UCSD-AML1 (cell line): ENCODE results near the gene C17orf113.

Experiments used
- DNase-seq: peaks from one replicate; lab custom pipeline; 2025; ENCODE audit not compliant: unreplicated experiment; lab: John Stamatoyannopoulos, UW

C17orf113 gene

DNA sequence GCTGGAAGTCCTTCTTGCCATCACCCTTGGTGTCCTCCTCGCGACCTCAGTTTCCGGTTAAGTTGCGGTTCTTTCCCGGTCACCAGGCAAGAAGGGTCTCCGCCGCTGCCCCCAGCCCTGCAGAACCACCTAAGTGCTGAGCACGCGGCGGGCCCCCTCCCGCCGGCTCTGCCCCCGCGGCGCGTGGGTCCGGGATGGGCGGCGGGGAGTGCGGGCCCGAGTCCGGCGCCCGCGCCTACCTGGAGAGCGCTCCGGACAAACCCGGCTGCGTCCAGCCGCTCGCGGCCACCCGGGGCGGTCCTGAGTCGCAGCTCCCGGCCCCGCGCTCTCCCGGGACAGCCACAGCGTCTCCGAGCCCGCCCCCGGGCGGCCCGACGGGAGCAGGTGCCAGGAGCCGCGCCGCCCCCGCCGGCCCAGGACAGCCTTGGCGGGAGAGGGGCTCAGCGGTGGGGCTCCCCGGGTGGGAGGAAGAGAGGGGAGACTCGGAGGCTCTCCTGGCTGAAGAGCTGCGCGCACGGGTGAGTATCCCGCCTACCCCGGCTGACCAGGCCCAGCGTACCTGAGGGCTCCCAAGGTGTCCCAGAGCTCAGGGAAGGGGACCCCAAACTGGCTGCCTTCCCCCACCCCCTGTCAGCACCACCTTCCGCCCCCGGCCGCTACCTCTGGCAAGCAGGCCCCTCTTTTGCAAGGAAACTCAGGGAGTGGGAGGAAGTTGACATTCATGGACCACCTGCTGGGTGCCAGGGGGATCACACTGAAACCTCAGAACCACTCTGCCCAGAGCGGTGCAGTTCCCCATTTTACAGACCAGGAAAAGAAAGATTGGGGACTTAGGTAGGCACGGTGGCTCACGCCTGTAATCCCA is 22.2 kb upstream of the C17orf113 start:
- DNase-seq: no peak

DNA sequence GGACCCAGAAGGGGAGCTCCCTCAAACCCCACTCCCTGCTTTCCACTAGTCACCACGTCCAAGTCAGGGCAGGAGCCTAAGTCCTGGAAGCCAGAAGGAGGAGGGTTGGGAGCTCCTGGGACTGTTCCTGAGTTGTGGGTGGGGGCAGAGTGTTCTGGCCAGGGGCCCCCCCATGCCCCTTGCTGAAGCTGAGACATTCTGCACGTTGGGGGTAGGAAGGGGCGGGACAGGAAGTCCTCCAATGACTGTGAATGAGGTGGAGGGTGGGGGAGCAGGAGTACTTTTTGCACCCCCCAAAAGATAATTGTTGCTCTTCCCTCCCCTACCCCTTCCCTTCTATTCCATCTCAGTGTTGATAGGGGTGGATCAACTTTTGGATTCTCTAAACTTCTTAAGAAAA is 21.4 kb upstream of the C17orf113 start:
- DNase-seq: no peak

DNA sequence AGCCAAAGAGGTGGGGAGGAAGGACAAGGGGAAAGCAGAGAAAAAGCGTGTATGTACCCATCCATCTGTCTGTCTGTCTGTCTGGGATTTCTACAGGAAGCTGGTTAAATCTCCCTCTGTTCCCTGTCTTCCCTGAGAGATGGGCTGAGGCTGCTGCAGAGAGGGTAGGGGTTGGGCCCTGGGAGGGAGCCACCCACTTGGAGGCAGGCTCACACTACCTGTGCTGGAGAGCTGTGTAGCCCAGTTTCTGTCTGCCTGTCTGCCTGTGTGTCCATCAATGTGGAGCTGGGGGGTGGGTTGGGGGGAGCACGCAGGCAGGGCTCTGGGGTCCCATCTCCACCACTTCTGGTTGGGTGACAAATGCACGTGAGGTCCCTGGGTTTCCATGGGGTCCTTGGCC is 18.6 kb upstream of the C17orf113 start:
- no peak for DNase-seq

- peak; percentile 69 for DNase-seq
Observed at GRCh38 chr17:42067371-42068091, 17.1 kb upstream of the C17orf113 start.

DNA sequence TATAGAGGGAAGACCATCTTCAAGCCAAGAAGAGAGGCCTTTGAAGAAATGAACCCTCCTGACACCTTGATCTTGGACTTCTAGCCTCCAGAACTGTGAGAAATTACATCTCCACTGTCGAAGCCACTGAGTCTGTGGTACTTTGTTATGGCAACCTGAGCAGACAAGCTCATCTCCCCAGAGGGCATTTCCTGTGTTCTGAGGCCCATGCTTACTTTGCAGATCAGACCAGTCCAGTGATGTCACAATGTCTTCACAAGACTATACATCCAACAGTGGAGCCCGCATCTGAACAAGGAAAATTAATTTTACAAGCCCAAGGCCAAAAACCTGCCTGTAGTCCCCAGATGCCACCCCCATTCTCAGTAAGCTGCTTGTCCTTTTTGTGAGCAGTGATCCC is 14.8 kb upstream of the C17orf113 start:
- no peak for DNase-seq

GRCh38 chr17:42062681-42063080 is 12.3 kb upstream of the C17orf113 start:
- DNase-seq: no peak

DNA sequence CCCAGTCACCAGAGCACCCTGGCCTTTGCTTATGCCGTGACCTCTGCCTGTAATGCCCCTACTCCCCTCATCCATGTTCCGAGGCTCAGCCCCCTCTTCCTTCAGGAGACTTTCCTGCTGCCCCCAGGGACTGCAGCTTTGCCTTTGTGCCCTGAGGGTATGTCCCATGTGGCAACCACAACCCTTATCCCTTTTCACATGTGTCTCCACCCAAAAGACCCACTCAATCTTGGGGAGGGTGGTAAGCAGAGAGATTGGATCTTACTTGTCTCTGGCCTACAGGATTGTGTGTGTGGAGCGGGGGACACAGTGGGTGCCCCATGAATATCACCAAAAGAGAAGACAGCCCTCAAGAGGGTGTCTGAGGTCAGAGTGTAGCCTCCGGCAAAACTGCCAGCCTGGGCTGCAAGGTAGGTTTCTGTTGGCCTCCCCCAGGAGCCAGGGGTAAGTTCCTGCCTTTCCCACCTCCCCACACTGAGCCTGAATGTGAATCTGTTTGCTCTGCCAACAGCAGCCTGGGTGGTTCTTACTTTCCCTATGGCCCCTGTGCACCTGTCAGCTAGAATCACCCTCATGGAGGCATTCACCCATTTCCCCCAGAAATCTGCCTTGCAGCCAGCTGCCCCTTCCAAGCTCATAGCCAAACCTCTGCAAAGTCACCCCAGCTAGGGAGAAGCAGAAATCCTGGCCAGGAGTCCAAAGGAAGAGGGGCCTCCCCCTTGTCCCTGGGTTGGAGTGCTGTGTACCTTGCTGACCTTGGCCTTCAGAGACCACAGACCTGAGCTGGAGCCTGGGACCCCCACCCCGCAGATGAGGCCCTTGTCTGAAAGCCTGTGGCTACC is 11.5 kb upstream of the C17orf113 start:
- no peak for DNase-seq

DNA sequence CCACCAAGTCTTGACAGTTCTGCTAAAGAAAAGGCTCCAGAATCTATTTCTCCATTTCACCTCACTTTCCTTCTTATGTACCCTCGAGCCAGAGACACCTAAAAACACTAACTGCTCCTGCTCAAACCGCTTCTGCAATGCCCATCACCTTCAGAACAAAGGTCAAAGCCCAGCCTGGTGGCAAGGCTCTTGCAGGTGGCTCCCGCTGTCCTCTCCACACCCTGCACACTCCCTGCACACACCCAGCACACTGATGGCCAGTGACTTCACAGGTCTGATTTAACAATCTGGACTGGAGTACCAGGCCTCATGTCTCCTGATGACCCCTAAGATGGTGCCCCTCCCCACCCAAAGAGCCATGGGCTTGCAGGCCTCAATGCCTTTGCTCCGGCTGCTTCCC is 9.8 kb upstream of the C17orf113 start:
- DNase-seq: no peak

DNA sequence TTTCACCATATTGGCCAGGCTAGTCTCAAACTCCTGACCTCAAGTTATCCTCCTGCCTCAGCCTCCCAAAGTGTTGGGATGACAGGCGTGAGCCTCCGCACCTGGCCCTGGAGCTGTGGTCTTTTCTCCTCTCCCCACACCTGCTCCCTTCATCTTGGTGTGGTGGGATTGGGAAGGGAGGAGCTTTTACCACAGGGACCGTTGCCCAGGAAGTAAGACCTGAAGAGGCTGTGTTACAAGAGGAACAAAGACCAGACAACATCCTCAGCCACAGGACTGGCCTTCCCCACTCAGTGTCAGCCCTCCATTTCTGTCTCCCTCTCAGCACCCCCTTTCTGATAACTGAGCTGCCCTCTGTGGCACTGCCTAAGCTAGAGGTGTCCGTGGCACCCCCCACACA is 9.4 kb upstream of the C17orf113 start:
- no peak for DNase-seq

DNA sequence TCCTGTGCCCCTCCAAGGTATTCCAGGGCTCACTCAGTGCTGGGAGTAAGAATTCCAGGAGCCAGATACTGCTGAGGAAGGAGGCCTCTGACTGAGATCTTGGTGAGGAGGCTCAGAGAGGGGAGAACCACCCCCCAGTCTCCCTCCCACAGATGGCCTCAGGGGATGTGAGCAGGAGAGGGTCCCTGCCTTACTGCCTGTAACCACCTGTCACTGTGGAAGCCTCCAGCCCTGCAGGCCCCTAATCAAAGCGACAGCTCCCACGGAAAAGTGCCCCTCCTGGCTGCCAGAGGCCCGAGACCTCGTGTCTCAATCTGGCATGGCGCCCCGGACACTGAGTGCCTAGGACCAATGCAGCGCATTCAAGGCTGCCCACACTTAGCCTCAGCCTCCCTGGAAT is 7.7 kb upstream of the C17orf113 start:
- no peak for DNase-seq

DNA sequence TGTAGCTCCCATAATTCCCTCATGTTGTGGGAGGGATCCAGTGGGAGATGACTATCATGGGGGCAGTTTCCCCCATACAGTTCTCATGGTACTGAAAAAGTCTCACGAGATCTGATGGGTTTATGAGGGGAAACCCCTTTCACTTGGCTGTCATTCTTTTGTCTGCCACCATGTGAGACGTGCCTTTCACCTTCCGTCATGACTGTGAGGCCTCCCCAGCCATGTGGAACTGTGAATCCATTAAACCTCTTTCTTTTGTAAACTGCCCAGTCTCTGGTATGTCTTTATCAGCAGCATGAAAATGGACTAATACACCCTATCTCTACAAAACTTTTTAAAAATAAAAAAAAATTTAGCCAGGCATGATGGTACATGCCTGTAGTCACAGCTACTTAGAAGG is 6.2 kb upstream of the C17orf113 start:
- DNase-seq: no peak

- no peak for DNase-seq
Observed at GRCh38 chr17:42055496-42055895, 5.1 kb upstream of the C17orf113 start.

DNA sequence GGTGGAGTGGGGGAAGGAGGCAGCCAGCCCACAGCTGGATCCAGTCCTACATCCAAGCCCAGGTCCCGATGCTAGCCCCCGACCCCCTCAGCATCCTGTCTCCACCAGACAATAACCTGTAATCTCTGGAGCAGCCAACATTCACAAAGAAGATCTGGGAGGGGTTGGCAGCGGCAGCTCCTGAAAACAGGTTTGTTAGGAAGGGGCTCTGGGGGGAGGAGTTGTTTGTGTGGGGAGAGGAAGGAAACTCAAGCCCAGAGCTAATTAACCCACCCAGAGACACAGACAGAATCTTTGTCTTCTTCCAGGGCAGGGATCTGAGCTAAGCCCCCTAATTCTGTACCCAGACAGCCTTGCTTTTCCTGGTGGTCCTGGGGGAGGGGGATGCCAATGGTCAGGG is 4.6 kb upstream of the C17orf113 start:
- DNase-seq: no peak

- no peak for DNase-seq
Observed at GRCh38 chr17:42053731-42054500, 3.5 kb upstream of the C17orf113 start.

GRCh38 chr17:42052346-42052877 is 2.0 kb upstream of the C17orf113 start:
- DNase-seq: no peak

- DNase-seq: no peak
Observed at GRCh38 chr17:42051645-42052044, 1.2 kb upstream of the C17orf113 start.

GRCh38 chr17:42051013-42051400 is 606 bp upstream of the C17orf113 start:
- DNase-seq: no peak

DNA sequence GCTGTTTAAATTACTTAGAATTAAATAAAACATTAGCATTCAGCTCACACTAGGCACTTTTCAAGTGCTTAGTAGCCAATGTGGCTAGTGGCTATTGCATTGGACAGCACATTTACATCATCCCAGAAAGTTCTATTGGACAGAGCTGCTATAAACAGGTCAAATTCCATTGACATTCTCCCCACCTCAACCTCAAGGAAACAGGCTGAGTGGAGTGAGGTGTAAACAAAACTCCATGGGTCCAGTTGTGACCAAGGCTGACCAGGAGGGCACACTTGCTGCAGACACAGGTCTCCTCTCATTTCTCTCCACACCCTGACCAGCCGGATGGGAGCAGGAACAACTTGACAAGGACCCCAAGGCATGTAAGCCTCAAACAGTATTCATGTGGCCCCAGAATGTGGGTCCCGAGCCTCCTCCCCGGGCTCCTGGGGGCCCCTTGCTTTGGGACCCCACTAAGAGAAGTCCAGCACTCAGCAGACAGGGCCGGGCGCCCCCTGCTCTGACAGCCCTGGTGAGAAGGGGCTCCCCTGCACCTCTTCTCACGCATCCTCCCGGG is 488 bp downstream of the C17orf113 start:
- DNase-seq: no peak

DNA sequence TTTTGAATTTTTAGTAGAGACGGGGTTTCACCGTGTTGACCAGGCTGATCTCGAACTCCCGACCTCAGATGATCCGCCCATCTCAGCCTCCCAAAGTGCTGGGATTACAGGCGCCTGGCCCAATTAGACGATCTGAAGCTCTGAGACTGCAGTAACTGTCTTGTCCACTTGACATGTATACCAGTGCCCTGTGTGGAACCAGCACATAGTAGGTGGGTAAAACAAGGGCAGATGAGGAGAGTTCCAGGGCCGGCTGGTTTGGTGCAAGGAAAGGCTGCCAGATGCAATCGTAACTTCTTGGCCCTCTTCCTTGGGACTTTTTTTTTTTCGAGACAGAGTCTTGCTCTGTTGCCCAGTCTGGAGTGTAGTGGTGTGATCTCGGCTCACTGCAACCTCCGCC is 3.1 kb downstream of the C17orf113 start:
- DNase-seq: no peak

GRCh38 chr17:42045719-42046118 is 4.7 kb downstream of the C17orf113 start:
- no peak for DNase-seq
